ENCODE measurements around the gene RABGAP1L.

- no peak for TF ChIP-seq POLR2A (IDR thresholded peaks at IDR 0.05; ENCODE audit: extremely low read depth, insufficient read length)
- no peak for TF ChIP-seq CTCF (IDR thresholded peaks at IDR 0.05; ENCODE audit: low read depth, low read length)
- no peak for TF ChIP-seq MYC (IDR thresholded peaks at IDR 0.05; ENCODE audit: low read depth, low read length)
- TF ChIP-seq MAX (IDR thresholded peaks at IDR 0.05; ENCODE audit: low read depth, low read length): no peak
These were observed 2.5 kb downstream of the RABGAP1L start for GRCh38 chr1:174161813-174162212.
